SK-MEL-5 (cell line): ENCODE results near the gene CSF3. TPM values are rescaled to one million over a fixed set of nuclear protein-coding genes. Genes with fewer than 3 reads are reported as not detected.

Source experiments
- DNase-seq: peaks from one replicate; pipeline ENCODE4 v3.0.0-alpha.2; 2016; ENCODE audit warnings: low read depth, low spot score
- in situ Hi-C: cut with HindIII; loops from 2 replicates; pipeline ENCODE4 v1.10.0; 2016; ENCODE audit warnings: low sequenced_read_pairs, high pct_unique_total_duplicates, low pct_unique_long_range_greater_than_20kb
- total RNA-seq: library from RNA; depleted of rRNA; stranded (reverse); fragments of >200 nt; shearing (Covaris generic); gene quantifications from 2 replicates; pipeline ENCODE4 v1.2.3, GENCODE V29; 2014

The CSF3 gene
- total RNA-seq, 1 experiment from 2014 or later: not detected

- no peak for DNase-seq
- in situ Hi-C loops: no loop called here
Observed at GRCh38 chr17:40032322-40033320, 17.4 kb downstream of the CSF3 start.

GRCh38 chr17:40033339-40033738 lies 18.1 kb downstream of the CSF3 start:
- DNase-seq: no peak
- in situ Hi-C loops: no loop called here

GRCh38 chr17:40034426-40035161 lies 19.4 kb downstream of the CSF3 start:
- no peak for DNase-seq
- in situ Hi-C loops: no loop called here

GRCh38 chr17:40035162-40035559 lies 19.9 kb downstream of the CSF3 start:
- in situ Hi-C loops: no loop called here
- DNase-seq: peak; percentile 62

GRCh38 chr17:40038882-40039513 lies 23.8 kb downstream of the CSF3 start:
- DNase-seq: peak; percentile 65
- in situ Hi-C loops: no loop called here

GRCh38 chr17:40041196-40041595 lies 26.0 kb downstream of the CSF3 start:
- no peak for DNase-seq
- in situ Hi-C loops: no loop called here

GRCh38 chr17:40056379-40057015 lies 41.3 kb downstream of the CSF3 start:
- in situ Hi-C loops: loop anchor here (25.0 kb wide), 1 partner anchor 356 kb away; the partner anchor contains the start of gene TOP2A
- DNase-seq: no peak

- in situ Hi-C loops: loop anchor here (25.0 kb wide), 1 partner anchor 354 kb away; the partner anchor contains the start of gene TOP2A
Observed at GRCh38 chr17:40058186-40058784, 43.0 kb downstream of the CSF3 start.

GRCh38 chr17:40058865-40059264 lies 43.6 kb downstream of the CSF3 start:
- in situ Hi-C loops: loop anchor here (25.0 kb wide), 1 partner anchor 353 kb away; the partner anchor contains the start of gene TOP2A
- DNase-seq: no peak

More at GRCh38 chr17:40058186-40058784, 43.0 kb downstream of the CSF3 start:
- DNase-seq: no peak

- DNase-seq: no peak
- in situ Hi-C loops: loop anchor here (25.0 kb wide), 1 partner anchor 352 kb away; the partner anchor contains the start of gene TOP2A
Observed at GRCh38 chr17:40059729-40060475, 44.7 kb downstream of the CSF3 start.

- in situ Hi-C loops: loop anchor here (25.0 kb wide), 1 partner anchor 351 kb away; the partner anchor contains the start of gene TOP2A
Observed at GRCh38 chr17:40060887-40061608, 45.8 kb downstream of the CSF3 start.

GRCh38 chr17:40061609-40062038 lies 46.4 kb downstream of the CSF3 start:
- DNase-seq: no peak
- in situ Hi-C loops: loop anchor here (25.0 kb wide), 1 partner anchor 351 kb away; the partner anchor contains the start of gene TOP2A

More at GRCh38 chr17:40060887-40061608, 45.8 kb downstream of the CSF3 start:
- DNase-seq: no peak

GRCh38 chr17:40062329-40063186 lies 47.3 kb downstream of the CSF3 start, which contains the start of gene THRA:
TSS of gene THRA (plus strand) at chr17:40062965. CDS start at chr17:40074489, 11,524 bp downstream.
- in situ Hi-C loops: loop anchor here (25.0 kb wide), 1 partner anchor 350 kb away; the partner anchor contains the start of gene TOP2A
- peak; percentile 57 for DNase-seq

GRCh38 chr17:40063187-40063771 lies 48.0 kb downstream of the CSF3 start:
- DNase-seq: no peak
- in situ Hi-C loops: loop anchor here (25.0 kb wide), 1 partner anchor 349 kb away; the partner anchor contains the start of gene TOP2A
